Left renal pelvis (tissue), 4 donors: ENCODE measurements around the gene TRHDE. TPM values are rescaled to one million over a fixed set of nuclear protein-coding genes. Genes with fewer than 3 reads are reported as not detected.

Experiments
- DNase-seq, 4 donors: peaks; one replicate each; pipeline ENCODE4 v3.0.0-alpha.2; 2013; ENCODE audit warnings: low read depth in 4 of 4, low spot score in 3 of 4
- polyA plus RNA-seq, 4 donors: library from polyadenylated mRNA; unstranded; fragments of 120-200 nt; gene quantifications; one replicate each; pipeline ENCODE4 v1.2.1, GENCODE V29; 2013; ENCODE audit not compliant: insufficient read length in 4 of 4

The TRHDE gene
- polyA plus RNA-seq, 4 donors: 5.4 to 31.0 (median 25.0) TPM

DNA sequence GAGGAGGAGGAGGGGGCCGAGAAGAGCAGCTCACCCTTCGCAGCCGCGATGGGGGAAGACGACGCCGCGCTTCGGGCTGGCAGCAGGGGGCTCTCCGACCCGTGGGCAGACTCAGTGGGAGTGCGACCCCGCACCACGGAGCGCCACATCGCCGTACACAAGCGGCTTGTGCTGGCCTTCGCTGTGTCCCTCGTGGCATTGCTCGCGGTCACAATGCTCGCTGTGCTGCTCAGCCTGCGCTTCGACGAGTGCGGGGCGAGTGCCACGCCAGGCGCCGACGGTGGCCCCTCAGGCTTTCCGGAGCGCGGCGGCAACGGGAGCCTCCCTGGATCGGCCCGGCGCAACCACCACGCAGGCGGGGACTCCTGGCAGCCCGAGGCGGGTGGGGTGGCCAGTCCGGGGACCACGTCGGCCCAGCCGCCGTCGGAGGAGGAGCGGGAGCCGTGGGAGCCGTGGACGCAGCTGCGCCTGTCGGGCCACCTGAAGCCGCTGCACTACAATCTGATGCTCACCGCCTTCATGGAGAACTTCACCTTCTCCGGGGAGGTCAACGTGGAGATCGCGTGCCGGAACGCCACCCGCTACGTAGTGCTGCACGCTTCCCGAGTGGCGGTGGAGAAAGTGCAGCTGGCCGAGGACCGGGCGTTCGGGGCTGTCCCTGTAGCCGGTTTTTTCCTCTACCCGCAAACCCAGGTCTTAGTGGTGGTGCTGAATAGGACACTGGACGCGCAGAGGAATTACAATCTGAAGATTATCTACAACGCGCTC is 745 bp downstream of the TRHDE start:
- DNase-seq: no peak

DNA sequence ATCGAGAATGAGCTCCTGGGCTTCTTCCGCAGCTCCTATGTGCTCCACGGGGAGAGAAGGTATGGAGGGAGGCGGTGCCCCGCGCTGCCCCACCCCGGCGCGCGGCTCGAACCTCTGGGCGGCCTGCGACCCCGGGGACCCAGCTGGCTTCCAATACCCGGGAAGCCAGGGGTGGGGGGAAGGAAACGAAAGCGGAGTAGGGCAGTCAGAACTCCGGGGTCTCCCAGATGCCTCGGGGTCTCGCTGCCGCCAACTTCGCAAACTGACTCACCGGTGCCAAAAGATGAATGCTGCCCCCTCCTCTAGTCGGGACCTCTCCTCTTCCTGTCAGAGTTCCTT is 1.3 kb downstream of the TRHDE start:
- DNase-seq: no peak

GRCh38 chr12:72273851-72274351 is 1.7 kb downstream of the TRHDE start:
- DNase-seq: no peak

- DNase-seq: no peak
These were observed 2.8 kb downstream of the TRHDE start for GRCh38 chr12:72274931-72275330.

DNA sequence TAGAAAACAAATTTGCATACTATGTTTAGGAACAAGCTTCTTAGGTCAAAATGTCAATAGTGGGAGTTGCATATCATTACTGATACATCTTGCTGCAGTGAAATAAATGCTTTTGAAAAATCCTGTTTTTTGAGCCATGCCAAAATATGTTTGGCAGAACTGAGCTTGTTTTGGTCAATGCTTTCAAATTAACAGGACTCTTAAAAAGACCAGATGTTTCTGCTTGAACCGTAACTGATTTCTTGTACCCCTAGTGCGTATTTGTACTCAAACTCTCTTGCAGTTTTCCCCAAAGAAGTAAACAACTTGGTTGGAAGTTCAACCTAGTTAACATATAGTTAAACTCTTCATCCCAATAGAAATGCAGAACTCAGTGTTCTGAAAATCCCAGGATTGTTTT is 3.4 kb downstream of the TRHDE start:
- no peak for DNase-seq

DNA sequence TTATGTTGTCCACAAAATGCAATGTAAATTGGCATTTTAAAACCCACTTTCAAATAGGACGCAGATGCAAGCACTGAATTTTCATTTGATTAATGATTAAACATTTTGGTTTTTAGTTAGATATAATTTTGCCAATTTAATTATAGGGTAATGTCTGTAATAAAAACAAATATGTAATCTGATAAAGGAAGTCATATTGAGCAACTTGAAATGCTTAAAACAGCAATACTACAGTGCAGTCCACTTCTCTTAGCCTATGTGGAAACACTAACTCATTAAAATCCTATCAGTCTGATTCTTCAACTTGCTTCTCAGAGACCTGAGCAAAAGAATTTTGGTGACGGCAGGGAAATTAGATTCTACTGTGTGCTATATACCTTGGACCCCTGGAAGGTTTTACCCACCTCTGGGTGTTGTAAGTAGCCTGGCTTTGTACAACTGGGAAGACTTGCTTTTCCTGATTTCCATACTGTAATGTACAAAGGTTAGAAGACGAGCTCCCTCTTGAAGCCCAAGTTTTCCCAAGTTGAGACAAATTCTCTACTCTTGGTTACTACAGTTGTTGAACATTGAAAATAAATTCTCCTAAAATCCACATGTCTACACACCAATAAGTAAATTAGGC is 4.1 kb downstream of the TRHDE start:
- DNase-seq: no peak

DNA sequence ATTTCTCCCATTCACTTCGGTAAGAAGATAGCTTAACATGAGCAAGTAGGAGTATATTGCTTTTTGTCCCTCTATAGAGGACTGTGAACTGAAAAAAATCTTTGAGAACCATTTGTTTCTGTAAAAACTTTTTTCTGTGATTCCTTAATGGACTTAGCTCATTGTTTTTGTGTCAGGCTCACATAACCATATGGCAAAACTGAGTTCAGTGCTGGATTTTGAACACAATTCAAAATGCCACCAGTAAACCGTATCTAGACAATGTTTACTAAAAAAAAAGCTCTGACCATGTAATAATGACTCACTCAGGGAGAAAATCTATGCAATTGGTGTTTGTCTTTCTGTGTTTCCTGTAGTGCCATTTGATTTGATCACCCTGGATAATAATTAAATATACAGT is 5.2 kb downstream of the TRHDE start:
- DNase-seq: no peak

DNA sequence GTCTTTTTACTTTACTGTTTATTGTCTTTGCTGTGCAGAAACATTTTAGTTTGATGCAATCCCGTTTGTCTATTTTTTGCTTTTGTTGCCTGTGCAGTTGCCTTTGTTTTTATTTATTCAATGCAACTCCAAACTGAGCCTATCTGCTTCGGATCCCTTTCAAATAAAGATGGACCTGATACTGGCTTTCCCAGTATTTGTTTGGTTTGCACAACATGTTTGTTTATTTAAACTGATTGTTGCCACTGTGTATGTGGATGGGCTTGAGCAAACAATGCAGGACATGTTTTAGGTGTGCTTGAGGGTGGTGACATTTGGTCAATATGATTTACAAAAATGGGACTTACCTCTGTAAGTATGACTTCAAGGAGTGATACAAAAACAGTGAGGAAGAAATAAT is 6.7 kb downstream of the TRHDE start:
- no peak for DNase-seq

DNA sequence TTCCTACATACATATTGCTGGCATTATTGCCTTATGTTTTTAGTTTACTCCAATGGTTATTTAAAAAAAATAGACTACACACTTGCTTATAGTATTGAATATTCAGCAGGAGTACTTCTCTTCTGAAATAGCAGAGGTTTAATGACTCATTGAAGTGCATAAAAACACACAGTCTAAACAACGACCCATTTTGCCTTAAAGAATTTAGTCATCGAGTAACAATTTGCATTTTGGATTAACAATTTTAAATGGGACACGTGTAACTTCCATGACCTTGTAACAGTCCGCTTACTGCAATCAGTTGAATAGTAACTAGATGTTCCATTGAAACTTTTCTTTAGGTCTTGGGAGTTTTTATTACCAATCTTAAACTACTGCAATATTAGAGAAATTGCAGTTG is 9.0 kb downstream of the TRHDE start:
- DNase-seq: no peak

DNA sequence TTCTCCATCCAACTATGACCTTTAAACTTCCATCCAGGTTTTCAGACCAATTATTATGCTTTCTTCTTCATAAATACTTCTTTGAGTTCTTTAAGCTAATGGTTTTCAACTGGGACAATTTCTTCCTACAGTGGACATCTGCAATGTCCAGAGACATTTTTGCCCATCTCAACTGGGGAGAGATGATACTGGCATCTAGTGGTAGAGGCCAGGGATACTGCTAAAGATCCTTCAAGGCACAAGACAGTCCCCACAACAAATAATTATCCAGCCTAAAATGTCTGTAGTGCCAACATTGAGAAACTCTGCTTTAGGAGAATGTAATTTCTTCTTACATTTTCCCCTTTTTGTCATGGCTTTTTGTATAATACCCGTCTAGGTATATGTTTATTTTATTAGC is 10.6 kb downstream of the TRHDE start:
- no peak for DNase-seq

DNA sequence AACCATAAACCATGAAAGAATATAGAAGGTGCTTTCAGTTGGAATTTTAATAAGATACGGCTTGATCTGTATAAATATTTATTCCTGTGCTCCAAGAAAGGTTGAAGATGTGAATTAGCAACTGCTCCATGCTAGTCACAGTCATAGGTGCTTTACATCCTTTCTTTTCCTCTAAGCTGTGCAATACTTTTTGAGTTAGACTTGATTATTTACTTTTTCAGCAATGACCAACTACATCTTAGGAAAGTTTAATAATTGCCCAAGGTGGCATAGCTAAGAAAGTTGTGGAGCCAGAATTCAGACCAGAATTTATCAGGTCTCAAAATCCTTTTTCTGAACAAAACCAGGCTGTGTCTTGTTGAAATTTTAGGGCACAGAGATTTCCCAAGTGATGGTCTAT is 13.7 kb downstream of the TRHDE start:
- DNase-seq: no peak

GRCh38 chr12:72286526-72286925 is 14.4 kb downstream of the TRHDE start:
- no peak for DNase-seq

GRCh38 chr12:72288436-72288835 is 16.3 kb downstream of the TRHDE start:
- no peak for DNase-seq

DNA sequence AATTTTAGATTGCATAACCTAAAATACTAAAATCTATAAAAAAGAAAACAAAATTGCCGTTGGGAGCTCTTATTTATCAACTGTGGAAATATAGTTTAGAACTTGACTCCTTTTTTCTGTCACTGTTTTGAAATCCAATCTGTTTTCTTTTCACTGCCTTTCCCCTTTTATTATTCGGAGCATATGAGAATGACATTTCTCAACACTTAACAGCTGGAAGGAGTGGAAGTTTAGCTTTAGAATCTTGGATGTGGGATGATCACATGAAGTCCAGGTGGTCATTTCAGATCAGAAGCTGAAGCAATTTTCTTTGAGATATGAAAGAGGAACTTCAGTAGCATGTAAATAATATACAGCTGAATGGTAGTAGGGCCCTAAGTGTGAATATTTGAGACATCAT is 16.7 kb downstream of the TRHDE start:
- no peak for DNase-seq

GRCh38 chr12:72289633-72290032 is 17.5 kb downstream of the TRHDE start:
- no peak for DNase-seq

DNA sequence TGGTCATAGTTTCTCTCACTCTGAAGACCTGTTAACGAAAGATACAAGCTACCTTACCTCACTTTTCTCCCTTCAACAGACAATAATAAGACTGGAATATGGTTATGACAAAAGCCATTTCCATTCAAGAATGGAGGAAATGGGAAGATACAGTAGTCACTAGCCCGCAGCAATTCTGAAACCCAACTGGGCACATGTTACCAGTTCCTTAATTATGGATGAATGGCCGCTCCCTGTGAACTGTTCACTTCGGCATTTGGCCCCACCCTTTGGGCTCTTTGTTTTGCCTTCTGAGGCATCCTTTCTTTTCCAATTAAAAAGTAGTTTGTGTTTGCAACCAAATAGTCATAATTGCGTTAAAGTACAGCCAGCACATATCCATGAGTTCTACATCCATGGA is 19.0 kb downstream of the TRHDE start:
- DNase-seq: no peak

- no peak for DNase-seq
These were observed 21.5 kb downstream of the TRHDE start for GRCh38 chr12:72293701-72294100.

DNA sequence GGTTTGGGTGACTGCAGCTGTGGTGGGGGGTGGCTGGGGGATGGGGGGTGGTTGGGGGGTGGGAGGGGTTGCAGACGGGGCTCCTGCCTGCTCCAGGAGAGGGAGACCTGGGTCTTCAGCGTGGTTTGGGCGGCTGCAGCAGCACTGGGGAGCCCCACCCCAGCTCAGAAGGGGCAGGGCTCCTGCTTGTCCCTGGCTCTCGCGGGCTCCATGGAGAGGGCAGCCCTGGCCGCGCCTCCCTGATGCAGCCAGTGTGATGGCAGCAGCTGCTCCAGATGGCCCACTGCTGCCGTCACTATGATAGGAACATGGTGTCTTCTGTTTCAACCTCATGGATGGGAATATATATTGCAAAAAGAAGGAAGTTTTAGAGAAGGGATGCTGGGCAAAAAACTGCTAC is 22.9 kb downstream of the TRHDE start:
- DNase-seq: no peak

DNA sequence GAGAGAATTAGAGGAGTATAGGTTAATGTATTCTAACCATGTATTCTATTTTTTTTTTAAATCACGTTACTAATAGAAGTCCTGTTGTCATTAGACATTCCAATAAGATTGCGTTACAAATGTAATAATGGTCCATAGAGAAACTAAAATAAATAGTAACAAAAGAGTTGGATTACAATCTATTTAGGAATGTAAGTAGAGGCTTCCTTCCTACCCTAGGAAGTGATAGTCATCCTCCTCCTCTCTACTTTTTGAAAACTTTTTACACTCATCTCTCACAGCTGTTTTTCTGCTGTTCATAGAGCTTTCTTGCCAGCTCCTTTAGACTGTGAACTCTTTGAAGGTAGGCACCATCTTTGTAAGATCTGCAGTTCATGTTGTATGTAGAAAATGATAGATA is 23.6 kb downstream of the TRHDE start:
- DNase-seq: no peak

DNA sequence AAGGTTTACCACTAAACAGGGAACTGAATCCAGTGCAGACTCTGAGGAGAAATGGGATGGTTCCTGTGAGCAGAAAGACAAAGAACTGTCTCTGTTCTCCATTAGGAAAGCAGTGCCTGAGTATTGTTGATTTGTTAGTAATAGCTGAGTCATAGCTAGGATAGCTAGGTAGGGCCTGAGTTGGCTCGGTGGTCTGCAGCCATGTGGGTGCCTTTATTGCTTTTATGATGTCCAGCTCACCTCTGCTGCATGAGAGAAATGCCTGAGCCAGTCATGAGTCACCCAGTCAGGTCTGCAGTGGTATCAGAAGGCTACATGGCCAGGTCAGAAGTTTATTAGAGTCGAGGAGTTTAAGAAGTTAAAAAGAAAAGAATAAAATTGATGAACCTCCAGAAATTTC is 24.2 kb downstream of the TRHDE start:
- no peak for DNase-seq

GRCh38 chr12:72297666-72298065 is 25.5 kb downstream of the TRHDE start:
- no peak for DNase-seq

DNA sequence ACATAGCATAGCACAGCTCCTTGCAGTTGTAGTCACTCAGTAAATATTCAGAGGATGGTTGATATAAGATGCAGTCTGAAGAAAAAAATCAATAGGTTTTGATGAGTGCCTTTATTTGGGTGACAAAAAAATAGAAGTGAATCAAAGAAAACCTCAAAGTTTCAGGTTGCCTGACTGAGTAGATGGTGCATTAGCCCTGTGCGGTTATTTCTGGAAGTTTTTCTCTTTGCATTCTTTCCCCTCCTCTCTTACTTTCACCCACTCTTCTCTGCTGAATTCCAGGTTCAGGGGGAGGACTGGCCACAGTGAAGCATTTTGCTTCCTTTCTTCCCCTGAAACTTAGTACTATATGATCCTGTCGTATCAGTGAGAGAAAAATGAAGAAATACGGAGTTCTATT is 28.6 kb downstream of the TRHDE start:
- DNase-seq: no peak

- DNase-seq: no peak
These were observed 32.6 kb downstream of the TRHDE start for GRCh38 chr12:72304751-72305150.
